Fibroblast of gingiva (primary cell): ENCODE data around the gene CHST4.
A peak's percentile ranks its signal among the peaks of the same experiment; 100 is the strongest.
"Not testable (repeated sequence)": the region's sequence is repeated elsewhere in the genome, so short reads cannot be mapped to it uniquely, and the experiment has no call there.

Source experiments
- DNase-seq: peaks from one replicate; pipeline ENCODE4 v3.0.0-alpha.2; 2011; ENCODE audit warnings: low read depth

CHST4 gene

GRCh38 chr16:71524566-71525553 is 1.4 kb upstream of the CHST4 start:
- no peak for DNase-seq

GRCh38 chr16:71528257-71528656 is 2.0 kb downstream of the CHST4 start:
- no peak for DNase-seq

- no peak for DNase-seq
These were observed 2.6 kb downstream of the CHST4 start for GRCh38 chr16:71528863-71529262.

- DNase-seq = no peak
These were observed 6.1 kb downstream of the CHST4 start for GRCh38 chr16:71532366-71532765.

- no peak for DNase-seq
These were observed 10.7 kb downstream of the CHST4 start for GRCh38 chr16:71536752-71537499.

- DNase-seq = peak; percentile 21
These were observed 11.4 kb downstream of the CHST4 start for GRCh38 chr16:71537643-71538042.

GRCh38 chr16:71542377-71542776 is 16.2 kb downstream of the CHST4 start:
- no peak for DNase-seq

GRCh38 chr16:71547168-71547567 is 20.9 kb downstream of the CHST4 start:
- no peak for DNase-seq

GRCh38 chr16:71552698-71553503 is 26.7 kb downstream of the CHST4 start:
- no peak for DNase-seq

- no peak for DNase-seq
These were observed 29.1 kb downstream of the CHST4 start for GRCh38 chr16:71555230-71555891.

GRCh38 chr16:71557299-71557698 is 31.1 kb downstream of the CHST4 start:
- no peak for DNase-seq

- no peak for DNase-seq
These were observed 31.8 kb downstream of the CHST4 start for GRCh38 chr16:71557954-71558582.

GRCh38 chr16:71559855-71560254 is 33.6 kb downstream of the CHST4 start:
- no peak for DNase-seq

- DNase-seq = not testable (repeated sequence)
These were observed 35.7 kb downstream of the CHST4 start for GRCh38 chr16:71561886-71562285.

- no peak for DNase-seq
These were observed 36.3 kb downstream of the CHST4 start for GRCh38 chr16:71562552-71562951.

- DNase-seq = no peak
These were observed 38.2 kb downstream of the CHST4 start for GRCh38 chr16:71564335-71564967.

GRCh38 chr16:71565812-71566700 is 39.8 kb downstream of the CHST4 start:
- DNase-seq = no peak

- no peak for DNase-seq
These were observed 41.7 kb downstream of the CHST4 start for GRCh38 chr16:71567931-71568330.

- DNase-seq = no peak
These were observed 42.3 kb downstream of the CHST4 start for GRCh38 chr16:71568551-71568950.

- DNase-seq = no peak
These were observed 43.4 kb downstream of the CHST4 start for GRCh38 chr16:71569621-71570020.
